Measurements from ENCODE around the gene SLC44A4. TPM values are rescaled to one million over a fixed set of nuclear protein-coding genes. Genes with fewer than 3 reads are reported as not detected.

The SLC44A4 gene
- total and polyA plus RNA-seq, 2 of the 8 experiments (the other 6 are each of a cell fraction or from before 2014, with no cell fraction given): 4.8 to 7.0 TPM

- TF ChIP-seq ATF2 (IDR thresholded peaks at IDR 0.05; ENCODE audit: low read length) (no peak), RXRA (IDR thresholded peaks at IDR 0.05; ENCODE audit: insufficient read depth, low read depth, low read length) (no peak), SRF (IDR thresholded peaks at IDR 0.05; ENCODE audit: low read depth, low read length) (no peak), TCF12 (IDR thresholded peaks at IDR 0.05; ENCODE audit: low read depth, low read length) (no peak), NANOG (IDR thresholded peaks at IDR 0.05; ENCODE audit: insufficient read depth, low read depth, low read length, poor library complexity, severe bottlenecking) (no peak), SIX5 (IDR thresholded peaks at IDR 0.05; ENCODE audit: low read depth, low read length) (no peak), KDM5A (IDR thresholded peaks at IDR 0.05; ENCODE audit: low read length) (no peak), EP300 (IDR thresholded peaks at IDR 0.05; ENCODE audit: borderline replicate concordance in 1 of 2, low read depth in 2 of 2, low read length in 2 of 2) (no peak)
Measured at GRCh38 chr6:31847276-31847978, 31.4 kb downstream of the SLC44A4 start (continued).

All from H1 (cell line).